GM12878 (cell line): ENCODE results near the gene FAM219A. TPM values are rescaled to one million over a fixed set of nuclear protein-coding genes. Genes with fewer than 3 reads are reported as not detected.

Experiments
- ATAC-seq: fragments of 200-7000 bp; cut with Tn5 transposase; 3 replicates; pipeline ENCODE4 v1.9.1; 2020; ENCODE audit warnings: mild to moderate bottlenecking, moderate library complexity
- BruUV-seq: library from RNA; stranded (reverse); fragments of 400-500 nt; replicated peaks from 2 replicates; lab custom pipeline; 2021; lab: Mats Ljungman, UMichigan
- CTCF ChIA-PET: fragments of 300-600 bp; sonication (Branson Sonifier 250); formaldehyde crosslinking; extraction: SDS; loops from one replicate; lab custom pipeline; 2021; ENCODE audit warnings: inconsistent platforms; lab: Yijun Ruan, JAX
- POLR2A ChIA-PET: fragments of 350-600 bp; formaldehyde crosslinking; extraction: SDS; loops from one replicate; lab custom pipeline; 2021; ENCODE audit warnings: inconsistent platforms; lab: Charles Lee
- RAD21 ChIA-PET: fragments of 300-600 bp; sonication (Branson Sonifier 250); formaldehyde crosslinking; loops from one replicate; lab custom pipeline; 2023; ENCODE audit warnings: antibody characterized with exemption; ENCODE audit not compliant: unreplicated experiment; lab: Charles Lee
- SMC1A ChIA-PET: fragments of 300-600 bp; sonication (Branson Sonifier 250); formaldehyde crosslinking; loops from one replicate; lab custom pipeline; 2023; ENCODE audit not compliant: unreplicated experiment, uncharacterized antibody; lab: Charles Lee
- DNase-seq: peaks from one replicate; pipeline ENCODE4 v3.0.0-alpha.2; 2011; ENCODE audit warnings: low read depth, low spot score
- FAIRE-seq: peaks from 3 replicates; lab custom pipeline; 2011; peaks lifted over from hg19 to GRCh38; lab: Jason Lieb, UNC
- H2AFZ ChIP-seq: 2 replicates; pipeline ENCODE4 v1.6.0; 2011; ENCODE audit warnings: low read depth, low read length, control low read depth; ENCODE audit not compliant: control insufficient read depth
- H3K27ac ChIP-seq: 2 replicates; pipeline ENCODE4 v1.5.1; 2011; ENCODE audit warnings: control low read depth; ENCODE audit not compliant: control insufficient read depth, insufficient read depth
- H3K27me3 ChIP-seq, 2 experiments: replicated peaks in 1 of 2; 2 replicates each; pipeline versions ENCODE4 v1.6.0 to v1.6.1; 2011; ENCODE audit warnings: low read length in 1 of 2; ENCODE audit not compliant: control insufficient read depth in 2 of 2, insufficient read depth in 2 of 2
- H3K36me3 ChIP-seq, 2 experiments: 2 replicates each; pipeline ENCODE4 v1.5.1; 2011; ENCODE audit warnings: low read length in 1 of 2; ENCODE audit not compliant: control insufficient read depth in 2 of 2, insufficient read depth in 2 of 2
- H3K4me1 ChIP-seq: 2 replicates; pipeline ENCODE4 v1.6.1; 2011; ENCODE audit warnings: mild to moderate bottlenecking, low read length, moderate library complexity, mixed read lengths; ENCODE audit not compliant: control insufficient read depth, insufficient read depth
- H3K4me2 ChIP-seq: 2 replicates; pipeline ENCODE4 v1.6.0; 2011; ENCODE audit warnings: control low read depth; ENCODE audit not compliant: control insufficient read depth, insufficient read depth
- H3K4me3 ChIP-seq: fragments of 200-600 bp; sonication (generic); 2 replicates; pipeline ENCODE4 v1.5.1; 2016
- H3K79me2 ChIP-seq: 2 replicates; pipeline ENCODE4 v1.6.0; 2011; ENCODE audit warnings: low read length; ENCODE audit not compliant: control insufficient read depth, insufficient read depth
- H3K9ac ChIP-seq: 2 replicates; pipeline ENCODE4 v1.8.0; 2011; ENCODE audit warnings: low read length, control low read depth, mixed read lengths; ENCODE audit not compliant: control insufficient read depth, insufficient read depth
- H3K9me3 ChIP-seq: replicated peaks from 3 replicates; pipeline ENCODE4 v1.5.1; 2011; ENCODE audit warnings: mild to moderate bottlenecking, low read length; ENCODE audit not compliant: control insufficient read depth, insufficient read depth
- H4K20me1 ChIP-seq: 2 replicates; pipeline ENCODE4 v1.6.0; 2011; ENCODE audit not compliant: control insufficient read depth, insufficient read depth
- ATF3 ChIP-seq: IDR thresholded peaks from 2 replicates; pipeline ENCODE4 v1.6.1; 2011; ENCODE audit warnings: low read depth, mild to moderate bottlenecking, low read length, moderate library complexity, borderline replicate concordance; ENCODE audit errors: extremely low read depth
- BACH1 ChIP-seq: fragments of 450-650 bp; IDR thresholded peaks from 2 replicates; pipeline ENCODE4 v1.6.1; 2017; ENCODE audit warnings: mild to moderate bottlenecking, borderline replicate concordance
- IKZF1 ChIP-seq: fragments of 450-650 bp; conservative IDR thresholded peaks from 2 replicates; pipeline ENCODE4 v1.6.1; 2017; ENCODE audit warnings: antibody characterized with exemption, mild to moderate bottlenecking
- KDM1A ChIP-seq: fragments of 200-600 bp; sonication (generic); IDR thresholded peaks from 2 replicates; pipeline ENCODE4 v1.6.1; 2016; ENCODE audit warnings: borderline replicate concordance
- MEF2A ChIP-seq: IDR thresholded peaks from 2 replicates; pipeline ENCODE4 v1.6.1; 2011; ENCODE audit warnings: low read depth, mild to moderate bottlenecking, low read length, moderate library complexity; ENCODE audit not compliant: insufficient read depth
- MTA2 ChIP-seq: fragments of 450-650 bp; IDR thresholded peaks from 2 replicates; pipeline ENCODE4 v1.6.1; 2016; ENCODE audit warnings: low read depth, mild to moderate bottlenecking, moderate library complexity
- MXI1 ChIP-seq: fragments of 150-350 bp; IDR thresholded peaks from 2 replicates; pipeline ENCODE4 v1.6.1; 2011; ENCODE audit warnings: low read depth, mild to moderate bottlenecking, inconsistent platforms, low read length, improper control_type of control experiment
- MYC ChIP-seq: IDR thresholded peaks from 2 replicates; pipeline ENCODE4 v1.6.1; 2011; ENCODE audit warnings: mild to moderate bottlenecking, low read length, moderate library complexity, inconsistent platforms; ENCODE audit not compliant: insufficient read depth, insufficient replicate concordance, insufficient read length, severe bottlenecking
- POLR2AphosphoS2 ChIP-seq: IDR thresholded peaks from 2 replicates; pipeline ENCODE4 v1.6.1; 2011; ENCODE audit warnings: low read depth, mild to moderate bottlenecking, low read length, improper control_type of control experiment, moderate library complexity
- RELB ChIP-seq: fragments of 450-650 bp; IDR thresholded peaks from 2 replicates; pipeline ENCODE4 v1.6.1; 2017; ENCODE audit warnings: low read depth, mild to moderate bottlenecking, moderate library complexity
- SMAD1 ChIP-seq: fragments of 450-650 bp; IDR thresholded peaks from 2 replicates; pipeline ENCODE4 v1.6.1; 2018; ENCODE audit warnings: mild to moderate bottlenecking, low read depth; ENCODE audit not compliant: partially characterized antibody
- SRF ChIP-seq, 2 experiments: IDR thresholded peaks; 2 replicates each; pipeline ENCODE4 v1.6.1; 2011; ENCODE audit warnings: low read depth in 2 of 2, low read length in 2 of 2, mild to moderate bottlenecking in 1 of 2, moderate library complexity in 1 of 2
- YBX1 ChIP-seq: fragments of 450-650 bp; IDR thresholded peaks from 2 replicates; pipeline ENCODE4 v1.6.1; 2016; ENCODE audit warnings: antibody characterized with exemption
- ZBED1 ChIP-seq: IDR thresholded peaks from 2 replicates; pipeline ENCODE4 v1.6.1; 2016; ENCODE audit warnings: borderline replicate concordance
- ZNF217 ChIP-seq: fragments of 450-650 bp; IDR thresholded peaks from 2 replicates; pipeline ENCODE4 v1.6.1; 2017; ENCODE audit warnings: antibody characterized with exemption, mild to moderate bottlenecking
- ZZZ3 ChIP-seq: IDR thresholded peaks from 2 replicates; pipeline ENCODE4 v1.6.1; 2011; ENCODE audit warnings: low read depth; ENCODE audit not compliant: control insufficient read depth, insufficient read length
- WGBS: methylation state at CpG from one replicate; pipeline ENCODE4 v1.1.6; 2016; ENCODE audit warnings: low lambda C conversion rate; ENCODE audit not compliant: insufficient replicate concordance, insufficient coverage; ENCODE audit errors: missing lambda C conversion rate; 5-methylcytosine and 5-hydroxymethylcytosine counted together
- in situ Hi-C: fragments of 300-500 bp; cut with MboI; formaldehyde crosslinking; loops from 9 replicates; pipeline ENCODE4 v1.14.3; 2018; ENCODE audit warnings: mixed read lengths
- intact Hi-C: fragments of 100-400 bp; cut with micrococcal nuclease; formaldehyde crosslinking; loops from one replicate; pipeline ENCODE4 v1.14.2; 2022; ENCODE audit not compliant: unreplicated experiment
- polyA plus RNA-seq, 11 experiments: library from polyadenylated mRNA; depleted of rRNA in 4 of 11; unstranded in 6 of 11; stranded (reverse) in 5 of 11; fragments of >200 nt; fragmentation: Nextera tagmentation in 4 of 11; fragmentation: Illumina TruSeq in 1 of 11; extraction: Ambion mirVana in 4 of 11; extraction: Trizol in 1 of 11; gene quantifications; 1 replicate in 1 of 11; 2 replicates in 10 of 11; pipeline versions ENCODE4 v1.2.1 to v1.2.3, GENCODE V29; 2011 to 2016; ENCODE audit warnings: inconsistent platforms in 2 of 11, missing spikeins in 2 of 11, low read depth in 1 of 11
- total RNA-seq, 4 experiments: library from RNA; depleted of rRNA in 3 of 4; stranded (reverse); fragments of >200 nt in 3 of 4; fragmentation: Illumina TruSeq in 1 of 4; extraction: Trizol in 1 of 4; gene quantifications; 2 replicates each; pipeline versions ENCODE4 v1.2.1 to v1.2.3, GENCODE V29; 2013 to 2021
- TF ChIP-seq, protein P1 (sequence below): IDR thresholded peaks from 2 replicates; pipeline ENCODE4 v1.6.1; 2012; ENCODE audit warnings: low read depth, low read length, improper control_type of control experiment
- TF ChIP-seq, protein P2 (sequence below): fragments of 450-650 bp; IDR thresholded peaks from 2 replicates; pipeline ENCODE4 v1.6.1; 2017; ENCODE audit warnings: mild to moderate bottlenecking, moderate library complexity

Gene FAM219A
- total and polyA plus RNA-seq, 10 of the 15 experiments (the other 5 are each of a cell fraction or from before 2014, with no cell fraction given) = 0.11 to 2.0 (median 0.71) TPM

GRCh38 chr9:34443533-34443932 is 14.8 kb downstream of the FAM219A start:
- TF ChIP-seq, protein P1, sequence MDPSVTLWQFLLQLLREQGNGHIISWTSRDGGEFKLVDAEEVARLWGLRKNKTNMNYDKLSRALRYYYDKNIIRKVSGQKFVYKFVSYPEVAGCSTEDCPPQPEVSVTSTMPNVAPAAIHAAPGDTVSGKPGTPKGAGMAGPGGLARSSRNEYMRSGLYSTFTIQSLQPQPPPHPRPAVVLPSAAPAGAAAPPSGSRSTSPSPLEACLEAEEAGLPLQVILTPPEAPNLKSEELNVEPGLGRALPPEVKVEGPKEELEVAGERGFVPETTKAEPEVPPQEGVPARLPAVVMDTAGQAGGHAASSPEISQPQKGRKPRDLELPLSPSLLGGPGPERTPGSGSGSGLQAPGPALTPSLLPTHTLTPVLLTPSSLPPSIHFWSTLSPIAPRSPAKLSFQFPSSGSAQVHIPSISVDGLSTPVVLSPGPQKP = no peak
- TF ChIP-seq MYC (no peak), ZNF217 (no peak), SRF (IDR thresholded peaks at IDR 0.05; ENCODE audit: low read depth in 2 of 2, low read length in 2 of 2) (no peak), ZZZ3 (no peak), ATF3 (no peak), POLR2AphosphoS2 (no peak), RELB (no peak), MEF2A (no peak), IKZF1 (no peak), ZBED1 (no peak), MTA2 (no peak), YBX1 (no peak), KDM1A (no peak), MXI1 (no peak), BACH1 (no peak), SMAD1 (no peak)
- TF ChIP-seq, protein P2, sequence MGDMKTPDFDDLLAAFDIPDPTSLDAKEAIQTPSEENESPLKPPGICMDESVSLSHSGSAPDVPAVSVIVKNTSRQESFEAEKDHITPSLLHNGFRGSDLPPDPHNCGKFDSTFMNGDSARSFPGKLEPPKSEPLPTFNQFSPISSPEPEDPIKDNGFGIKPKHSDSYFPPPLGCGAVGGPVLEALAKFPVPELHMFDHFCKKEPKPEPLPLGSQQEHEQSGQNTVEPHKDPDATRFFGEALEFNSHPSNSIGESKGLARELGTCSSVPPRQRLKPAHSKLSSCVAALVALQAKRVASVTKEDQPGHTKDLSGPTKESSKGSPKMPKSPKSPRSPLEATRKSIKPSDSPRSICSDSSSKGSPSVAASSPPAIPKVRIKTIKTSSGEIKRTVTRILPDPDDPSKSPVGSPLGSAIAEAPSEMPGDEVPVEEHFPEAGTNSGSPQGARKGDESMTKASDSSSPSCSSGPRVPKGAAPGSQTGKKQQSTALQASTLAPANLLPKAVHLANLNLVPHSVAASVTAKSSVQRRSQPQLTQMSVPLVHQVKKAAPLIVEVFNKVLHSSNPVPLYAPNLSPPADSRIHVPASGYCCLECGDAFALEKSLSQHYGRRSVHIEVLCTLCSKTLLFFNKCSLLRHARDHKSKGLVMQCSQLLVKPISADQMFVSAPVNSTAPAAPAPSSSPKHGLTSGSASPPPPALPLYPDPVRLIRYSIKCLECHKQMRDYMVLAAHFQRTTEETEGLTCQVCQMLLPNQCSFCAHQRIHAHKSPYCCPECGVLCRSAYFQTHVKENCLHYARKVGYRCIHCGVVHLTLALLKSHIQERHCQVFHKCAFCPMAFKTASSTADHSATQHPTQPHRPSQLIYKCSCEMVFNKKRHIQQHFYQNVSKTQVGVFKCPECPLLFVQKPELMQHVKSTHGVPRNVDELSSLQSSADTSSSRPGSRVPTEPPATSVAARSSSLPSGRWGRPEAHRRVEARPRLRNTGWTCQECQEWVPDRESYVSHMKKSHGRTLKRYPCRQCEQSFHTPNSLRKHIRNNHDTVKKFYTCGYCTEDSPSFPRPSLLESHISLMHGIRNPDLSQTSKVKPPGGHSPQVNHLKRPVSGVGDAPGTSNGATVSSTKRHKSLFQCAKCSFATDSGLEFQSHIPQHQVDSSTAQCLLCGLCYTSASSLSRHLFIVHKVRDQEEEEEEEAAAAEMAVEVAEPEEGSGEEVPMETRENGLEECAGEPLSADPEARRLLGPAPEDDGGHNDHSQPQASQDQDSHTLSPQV = no peak
- no peak overlapping the region for H3K4me2 ChIP-seq
- SMC1A ChIA-PET = interaction anchor here (1.1 kb wide), 1 partner anchor 46 kb away, joined by 3 read pairs; no protein-coding TSS in a partner anchor
- no peaks in the 10 kb centered on the region for H4K20me1 ChIP-seq
- no peaks in the 10 kb centered on the region for H3K79me2 ChIP-seq
- H3K4me1 ChIP-seq = no peaks in the 10 kb centered on the region
- RAD21 ChIA-PET = no interaction called here
- no peaks in the 10 kb centered on the region for H3K9me3 ChIP-seq
- no peaks in the 10 kb centered on the region; a peak in 1 of 4 replicates for H3K27me3 ChIP-seq
- no peak for ATAC-seq
- CTCF ChIA-PET = interaction anchor here (1.6 kb wide), 1 partner anchor 161 kb away, joined by 6 read pairs; no protein-coding TSS in a partner anchor
- in situ Hi-C loops (no loop called here), intact Hi-C loops (no loop called here)
- no peak overlapping the region for H3K9ac ChIP-seq
- POLR2A ChIA-PET = no interaction called here
- no peak for FAIRE-seq
- H2AFZ ChIP-seq = no peak overlapping the region
- H3K36me3 ChIP-seq = no peaks in the 10 kb centered on the region
- no TSS peak for BruUV-seq
- no peak for DNase-seq
- no peak overlapping the region for H3K4me3 ChIP-seq
- no peak overlapping the region for H3K27ac ChIP-seq
- 44% methylated on average over 2 of the region's 2 CpGs for WGBS
